NCI-H2107 treated with DMSO at 0.1 percent for 48 hours (cell line): ENCODE results near the gene TEC.
"Not testable (repeated sequence)": the region's sequence is repeated elsewhere in the genome, so short reads cannot be mapped to it uniquely, and the experiment has no call there.

Experiments used
- DNase-seq: peaks from one replicate; lab custom pipeline; 2025; ENCODE audit not compliant: unreplicated experiment; lab: John Stamatoyannopoulos, UW

The TEC gene

GRCh38 chr4:48242511-48243195 lies 27.0 kb downstream of the TEC start:
- DNase-seq, result no peak

- DNase-seq, result no peak
Observed at GRCh38 chr4:48241731-48242130, 27.9 kb downstream of the TEC start.

- DNase-seq, result no peak
Observed at GRCh38 chr4:48237996-48238645, 31.5 kb downstream of the TEC start.

- DNase-seq, result no peak
Observed at GRCh38 chr4:48235050-48235449, 34.6 kb downstream of the TEC start.

GRCh38 chr4:48234575-48234974 lies 35.1 kb downstream of the TEC start:
- no peak for DNase-seq

- no peak for DNase-seq
Observed at GRCh38 chr4:48228949-48229348, 40.7 kb downstream of the TEC start.

- no peak for DNase-seq
Observed at GRCh38 chr4:48227662-48228061, 42.0 kb downstream of the TEC start.

- DNase-seq, result no peak
Observed at GRCh38 chr4:48226199-48226598, 43.4 kb downstream of the TEC start.

- DNase-seq, result no peak
Observed at GRCh38 chr4:48225368-48226141, 44.1 kb downstream of the TEC start.

GRCh38 chr4:48224606-48225005 lies 45.0 kb downstream of the TEC start:
- no peak for DNase-seq

GRCh38 chr4:48223633-48224295 lies 45.9 kb downstream of the TEC start:
- no peak for DNase-seq

- DNase-seq, result no peak
Observed at GRCh38 chr4:48222491-48222890, 47.1 kb downstream of the TEC start.

- not testable (repeated sequence) for DNase-seq
Observed at GRCh38 chr4:48219430-48219829, 50.2 kb downstream of the TEC start.

- no peak for DNase-seq
Observed at GRCh38 chr4:48216563-48216962, 53.1 kb downstream of the TEC start.

- no peak for DNase-seq
Observed at GRCh38 chr4:48215977-48216376, 53.7 kb downstream of the TEC start.

GRCh38 chr4:48212165-48212564 lies 57.5 kb downstream of the TEC start:
- no peak for DNase-seq

GRCh38 chr4:48210966-48211328 lies 58.7 kb downstream of the TEC start:
- DNase-seq, result no peak

GRCh38 chr4:48205626-48206025 lies 64.0 kb downstream of the TEC start:
- DNase-seq, result no peak

- no peak for DNase-seq
Observed at GRCh38 chr4:48205107-48205506, 64.5 kb downstream of the TEC start.

GRCh38 chr4:48203819-48204218 lies 65.8 kb downstream of the TEC start:
- no peak for DNase-seq

- DNase-seq, result no peak
Observed at GRCh38 chr4:48197643-48198237, 71.9 kb downstream of the TEC start.
